Hepatocyte (in vitro differentiated cells): ENCODE measurements around the gene FUNDC1. TPM values are rescaled to one million over a fixed set of nuclear protein-coding genes. Genes with fewer than 3 reads are reported as not detected.

Experiments used
- DNase-seq: peaks from one replicate; pipeline ENCODE4 v3.0.0-alpha.2; 2016; ENCODE audit warnings: low spot score
- H2AFZ ChIP-seq: fragments of 200-600 bp; sonication (generic); 2 replicates; pipeline ENCODE4 v1.6.0; 2016; ENCODE audit warnings: antibody characterized with exemption, mild to moderate bottlenecking
- H3K27ac ChIP-seq: fragments of 200-600 bp; sonication (generic); 2 replicates; pipeline ENCODE4 v1.5.1; 2016; ENCODE audit warnings: mild to moderate bottlenecking
- H3K27me3 ChIP-seq: fragments of 200-600 bp; sonication (generic); 2 replicates; pipeline ENCODE4 v1.6.1; 2016
- H3K36me3 ChIP-seq: fragments of 200-600 bp; sonication (generic); replicated peaks from 2 replicates; pipeline ENCODE4 v1.5.1; 2016; ENCODE audit warnings: low read depth; ENCODE audit not compliant: insufficient read depth
- H3K4me1 ChIP-seq: fragments of 200-600 bp; sonication (generic); 2 replicates; pipeline ENCODE4 v1.5.1; 2016; ENCODE audit warnings: mild to moderate bottlenecking, moderate library complexity; ENCODE audit not compliant: insufficient read depth
- H3K4me2 ChIP-seq: fragments of 200-600 bp; sonication (generic); 2 replicates; pipeline ENCODE4 v1.6.0; 2016
- H3K4me3 ChIP-seq: fragments of 200-600 bp; sonication (generic); 2 replicates; pipeline ENCODE4 v1.5.1; 2016; ENCODE audit warnings: mild to moderate bottlenecking
- H3K79me2 ChIP-seq: fragments of 200-600 bp; sonication (generic); 2 replicates; pipeline ENCODE4 v1.6.0; 2017; ENCODE audit warnings: mild to moderate bottlenecking
- H3K9me2 ChIP-seq: fragments of 200-600 bp; sonication (generic); replicated peaks from 2 replicates; pipeline ENCODE4 v1.6.0; 2017; ENCODE audit warnings: mild to moderate bottlenecking; ENCODE audit not compliant: insufficient read depth
- H3K9me3 ChIP-seq: fragments of 200-600 bp; sonication (generic); 2 replicates; pipeline ENCODE4 v1.5.1; 2016; ENCODE audit warnings: low read depth, mild to moderate bottlenecking
- H4K20me1 ChIP-seq: fragments of 200-600 bp; sonication (generic); 2 replicates; pipeline ENCODE4 v1.6.0; 2016; ENCODE audit warnings: mild to moderate bottlenecking; ENCODE audit not compliant: insufficient read depth, poor library complexity, severe bottlenecking
- CTCF ChIP-seq: fragments of 200-600 bp; sonication (generic); IDR thresholded peaks from 2 replicates; pipeline ENCODE4 v1.5.1; 2016; ENCODE audit warnings: antibody characterized with exemption, mild to moderate bottlenecking; ENCODE audit not compliant: poor library complexity
- EZH2 ChIP-seq: fragments of 200-600 bp; sonication (generic); IDR thresholded peaks from 2 replicates; pipeline ENCODE4 v1.6.1; 2016; ENCODE audit warnings: antibody characterized with exemption, mild to moderate bottlenecking, borderline replicate concordance
- EZH2phosphoT487 ChIP-seq: fragments of 200-600 bp; sonication (generic); IDR thresholded peaks from one replicate; pipeline ENCODE4 v1.6.1; 2018; ENCODE audit warnings: antibody characterized with exemption, mild to moderate bottlenecking, low read depth, moderate library complexity; ENCODE audit not compliant: unreplicated experiment, severe bottlenecking
- WGBS: methylation state at CpG from one replicate; pipeline ENCODE4 v1.1.6; 2016; ENCODE audit warnings: low lambda C conversion rate; ENCODE audit errors: missing lambda C conversion rate; 5-methylcytosine and 5-hydroxymethylcytosine counted together
- polyA plus RNA-seq: library from polyadenylated mRNA; unstranded; fragments of >200 nt; fragmentation: Nextera tagmentation; extraction: Ambion mirVana; gene quantifications from 2 replicates; pipeline ENCODE4 v1.2.1, GENCODE V29; 2016
- total RNA-seq: library from RNA; depleted of rRNA; stranded (reverse); fragments of >200 nt; gene quantifications from 2 replicates; pipeline ENCODE4 v1.2.3, GENCODE V29; 2014

The FUNDC1 gene
- total and polyA plus RNA-seq, 2 experiments from 2014 or later: 27.8 to 29.0 TPM

DNA sequence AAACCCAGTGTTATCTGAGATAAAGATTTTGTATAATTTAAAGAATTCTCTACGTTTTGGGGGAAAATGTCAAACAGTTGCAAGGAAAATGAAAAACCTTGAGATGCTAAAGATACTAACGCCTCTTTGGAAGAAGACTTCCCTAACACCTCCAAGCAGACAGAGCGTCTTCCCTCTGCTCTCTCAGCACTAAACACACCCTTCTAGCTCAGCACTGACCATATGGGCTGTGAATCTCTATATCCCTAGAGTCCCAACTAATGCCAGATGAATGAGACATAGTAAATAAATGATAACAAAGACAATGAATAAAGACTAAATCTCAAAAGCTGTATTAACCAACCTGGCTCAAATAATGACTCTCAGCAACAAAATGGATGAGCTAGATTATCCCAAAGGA is 13.3 kb downstream of the FUNDC1 start:
- Histone ChIP-seq H3K36me3 (no peaks in the 10 kb centered on the region), H3K9me2 (no peaks in the 10 kb centered on the region), H2AFZ (no peak overlapping the region), H3K4me3 (no peak overlapping the region), H3K4me2 (no peak overlapping the region), H4K20me1 (no peaks in the 10 kb centered on the region), H3K27ac (no peak overlapping the region), H3K27me3 (no peaks in the 10 kb centered on the region), H3K9me3 (no peaks in the 10 kb centered on the region), H3K79me2 (peaks cover 9% of the 10 kb centered on the region), H3K4me1 (no peaks in the 10 kb centered on the region)
- no peak for DNase-seq
- no peak for TF ChIP-seq EZH2phosphoT487
- no peak for TF ChIP-seq EZH2
- no peak for TF ChIP-seq CTCF
- 69% methylated on average over 3 of the region's 3 CpGs for WGBS

DNA sequence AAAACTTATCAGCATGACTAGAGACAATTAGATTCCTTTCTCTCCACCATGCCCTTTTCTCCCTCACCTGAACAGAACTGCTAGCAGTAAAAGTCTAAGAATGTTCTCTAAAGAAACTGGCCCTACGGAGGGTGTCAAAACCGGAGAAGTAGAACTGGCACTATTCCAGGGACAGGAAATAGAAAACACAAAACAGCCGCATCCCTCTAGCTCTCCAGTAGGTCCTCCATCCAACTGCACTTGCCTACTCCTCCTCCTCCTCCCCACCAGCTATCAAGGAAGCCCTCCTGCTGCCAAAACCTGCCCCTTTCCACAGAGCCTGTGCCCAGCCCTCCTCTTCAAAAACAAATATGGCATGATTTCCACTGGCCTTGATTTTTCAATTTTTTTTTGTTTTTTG is 28.4 kb downstream of the FUNDC1 start:
- TF ChIP-seq EZH2: no peak
- no peak for TF ChIP-seq CTCF
- TF ChIP-seq EZH2phosphoT487: no peak
- Histone ChIP-seq H3K9me3 (no peaks in the 10 kb centered on the region), H3K27ac (no peak overlapping the region), H3K4me3 (no peak overlapping the region), H2AFZ (no peak overlapping the region), H3K4me1 (no peaks in the 10 kb centered on the region), H3K27me3 (no peaks in the 10 kb centered on the region), H3K9me2 (no peaks in the 10 kb centered on the region), H4K20me1 (no peaks in the 10 kb centered on the region), H3K36me3 (no peaks in the 10 kb centered on the region), H3K4me2 (no peak overlapping the region), H3K79me2 (no peaks in the 10 kb centered on the region)
- no peak for DNase-seq
- 87% methylated on average over 3 of the region's 3 CpGs for WGBS

DNA sequence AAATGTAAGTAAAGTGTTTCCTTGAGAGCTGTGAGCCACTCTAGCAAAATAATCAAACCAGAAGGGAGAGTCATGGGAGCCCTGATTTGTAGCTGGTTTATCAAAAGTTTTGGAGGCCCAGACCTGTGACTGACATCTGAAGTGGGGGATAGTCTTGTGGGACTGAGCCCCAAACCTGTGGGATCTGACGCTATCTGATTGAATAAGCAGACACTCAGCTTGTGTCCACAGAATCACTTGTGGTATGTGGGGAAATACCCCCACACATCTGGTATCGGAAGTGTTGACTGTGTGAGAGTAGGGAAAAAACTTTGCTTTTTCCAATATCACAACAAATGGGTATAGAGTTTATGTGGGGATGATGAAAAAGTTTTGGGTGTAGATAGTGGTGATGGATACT is 35.4 kb downstream of the FUNDC1 start:
- Histone ChIP-seq H3K4me2 (no peak overlapping the region), H2AFZ (no peak overlapping the region), H3K4me3 (no peak overlapping the region), H3K4me1 (no peaks in the 10 kb centered on the region), H3K36me3 (no peaks in the 10 kb centered on the region), H3K27me3 (no peaks in the 10 kb centered on the region), H3K27ac (no peak overlapping the region), H4K20me1 (no peaks in the 10 kb centered on the region), H3K9me3 (no peaks in the 10 kb centered on the region), H3K9me2 (no peaks in the 10 kb centered on the region), H3K79me2 (no peaks in the 10 kb centered on the region)
- no peak for TF ChIP-seq CTCF
- TF ChIP-seq EZH2phosphoT487: no peak
- no peak for TF ChIP-seq EZH2
- DNase-seq: no peak
- 92% methylated on average over 2 of the region's 2 CpGs for WGBS

DNA sequence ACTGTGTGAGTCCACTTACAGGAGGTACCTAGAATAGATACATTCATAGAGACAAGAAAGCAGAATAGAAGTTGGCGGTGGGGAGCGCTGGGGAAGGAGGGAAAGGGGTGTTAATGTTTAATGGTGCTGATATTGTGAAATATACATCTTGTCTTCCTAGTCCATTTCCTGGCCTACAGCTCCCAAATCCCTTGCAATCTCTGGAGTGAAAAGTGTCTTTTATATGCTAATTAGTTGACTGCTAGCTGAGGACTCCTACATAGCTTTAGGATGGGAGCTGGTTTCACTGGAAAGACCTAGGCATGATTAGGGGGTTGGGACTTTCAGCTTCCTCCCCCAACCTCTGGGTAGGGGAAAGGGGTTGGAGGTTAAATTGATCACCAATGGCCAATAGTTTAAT is 36.0 kb downstream of the FUNDC1 start:
- DNase-seq: no peak
- Histone ChIP-seq H3K27me3 (no peaks in the 10 kb centered on the region), H3K4me2 (no peak overlapping the region), H3K9me2 (no peaks in the 10 kb centered on the region), H3K9me3 (no peaks in the 10 kb centered on the region), H3K4me1 (no peaks in the 10 kb centered on the region), H3K27ac (no peak overlapping the region), H2AFZ (no peak overlapping the region), H3K79me2 (no peaks in the 10 kb centered on the region), H3K4me3 (no peak overlapping the region), H3K36me3 (no peaks in the 10 kb centered on the region), H4K20me1 (no peaks in the 10 kb centered on the region)
- TF ChIP-seq EZH2: no peak
- no peak for TF ChIP-seq CTCF
- no peak for TF ChIP-seq EZH2phosphoT487
- WGBS: 86% methylated on average over 2 of the region's 2 CpGs
